Renal cortical epithelial cell (primary cell): Measurements from ENCODE around the gene RPS27L. TPM values are rescaled to one million over a fixed set of nuclear protein-coding genes. Genes with fewer than 3 reads are reported as not detected.
"Not testable (repeated sequence)": the region's sequence is repeated elsewhere in the genome, so short reads cannot be mapped to it uniquely, and the experiment has no call there.

Experiments used
- DNase-seq: peaks from one replicate; pipeline ENCODE4 v3.0.0-alpha.2; 2011; ENCODE audit warnings: low read depth
- total RNA-seq: library from RNA; depleted of rRNA; stranded (reverse); fragments of >200 nt; gene quantifications from 2 replicates; pipeline ENCODE4 v1.2.3, GENCODE V29; 2014

RPS27L gene
- total RNA-seq, 1 donor from 2014 or later, result 275 TPM

- not testable (repeated sequence) for DNase-seq
Observed at GRCh38 chr15:63098901-63099300, 58.4 kb downstream of the RPS27L start.

Other genes starting within 250 kb of the RPS27L start
- gene TPM1, start 114.7 kb downstream of the RPS27L start, total RNA-seq, result 1,733 and 1,925 TPM in 2 replicates
- gene LACTB, start 35.6 kb downstream of the RPS27L start, total RNA-seq, result 41.9 and 52.4 TPM in 2 replicates
- 54.8 and 64.4 TPM in 2 replicates for gene RAB8B, start 32.1 kb upstream of the RPS27L start, total RNA-seq
- 10.1 and 12.6 TPM in 2 replicates for gene APH1B, start 120.1 kb upstream of the RPS27L start, total RNA-seq
- 19.6 and 26.4 TPM in 2 replicates for gene CA12, start 224.4 kb upstream of the RPS27L start, total RNA-seq